Naive thymus-derived CD8-positive, alpha-beta T cell (primary cell): ENCODE results near the gene ZNF280C. TPM values are rescaled to one million over a fixed set of nuclear protein-coding genes. Genes with fewer than 3 reads are reported as not detected.

Source experiments
- ATAC-seq, 2 donors: fragments of 150-1000 bp; cut with Tn5 transposase in 1 of 2; sonication (Bioruptor Pico), chemical (Tn5 transposase) in 1 of 2; 1 replicate in 1 of 2; 2 replicates in 1 of 2; pipeline ENCODE4 v1.10.0; 2021; ENCODE audit warnings: mild to moderate bottlenecking in 2 of 2, moderate library complexity in 2 of 2
- POLR2A ChIA-PET: fragments of 350-600 bp; sonication (Branson Sonifier 250); formaldehyde crosslinking; loops from one replicate; lab custom pipeline; 2021; ENCODE audit warnings: antibody characterized with exemption; lab: Charles Lee
- DNase-seq, 10 donors: peaks; one replicate each; pipeline versions ENCODE4 v3.0.0 to v3.0.0-alpha.2; 2020 to 2022
- H3K27ac Mint-ChIP-seq, 10 donors: one replicate each; pipeline ENCODE4 v1.8.0; 2020 to 2022; ENCODE audit warnings: mild to moderate bottlenecking in 10 of 10, mixed read lengths in 10 of 10, moderate library complexity in 4 of 10, inconsistent platforms in 1 of 10
- H3K27me3 Mint-ChIP-seq, 5 donors: one replicate each; pipeline ENCODE4 v1.8.0; 2021 to 2022; ENCODE audit warnings: mixed read lengths in 5 of 5
- H3K36me3 Mint-ChIP-seq, 3 donors: one replicate each; pipeline ENCODE4 v1.8.0; 2020 to 2022; ENCODE audit warnings: mixed read lengths in 3 of 3, mild to moderate bottlenecking in 2 of 3, inconsistent platforms in 1 of 3
- H3K4me1 Mint-ChIP-seq, 4 donors: one replicate each; pipeline ENCODE4 v1.8.0; 2021 to 2022; ENCODE audit warnings: mixed read lengths in 4 of 4
- H3K4me3 Mint-ChIP-seq, 10 donors: one replicate each; pipeline ENCODE4 v1.8.0; 2020 to 2022; ENCODE audit warnings: mild to moderate bottlenecking in 10 of 10, mixed read lengths in 10 of 10, moderate library complexity in 6 of 10, inconsistent platforms in 1 of 10
- H3K9me3 Mint-ChIP-seq, 9 donors: one replicate each; pipeline ENCODE4 v1.8.0; 2020 to 2022; ENCODE audit warnings: mixed read lengths in 9 of 9, mild to moderate bottlenecking in 3 of 9, inconsistent platforms in 1 of 9, moderate library complexity in 1 of 9
- polyA plus RNA-seq, 3 donors: library from polyadenylated mRNA; unstranded; fragments of 300-500 nt; fragmentation: Illumina TruSeq; gene quantifications; one replicate each; pipeline ENCODE4 v1.2.3, GENCODE V29; 2021
- total RNA-seq, 8 experiments: library from RNA in 2 of 8; stranded (reverse) in 2 of 8; gene quantifications; one replicate each; pipeline ENCODE4 v1.2.3 and lab custom pipeline; 2021 to 2026

Gene ZNF280C
- total RNA-seq (1 to 10 TPM; 5.7 to 6.7 TPM), polyA plus RNA-seq (1 to 10 TPM; 1.3 to 3.5 (median 2.9) TPM), total RNA-seq (lab: John Stamatoyannopoulos, UW) (7.0 to 13.3 (median 9.1) reads per million in 6 experiments)

DNA sequence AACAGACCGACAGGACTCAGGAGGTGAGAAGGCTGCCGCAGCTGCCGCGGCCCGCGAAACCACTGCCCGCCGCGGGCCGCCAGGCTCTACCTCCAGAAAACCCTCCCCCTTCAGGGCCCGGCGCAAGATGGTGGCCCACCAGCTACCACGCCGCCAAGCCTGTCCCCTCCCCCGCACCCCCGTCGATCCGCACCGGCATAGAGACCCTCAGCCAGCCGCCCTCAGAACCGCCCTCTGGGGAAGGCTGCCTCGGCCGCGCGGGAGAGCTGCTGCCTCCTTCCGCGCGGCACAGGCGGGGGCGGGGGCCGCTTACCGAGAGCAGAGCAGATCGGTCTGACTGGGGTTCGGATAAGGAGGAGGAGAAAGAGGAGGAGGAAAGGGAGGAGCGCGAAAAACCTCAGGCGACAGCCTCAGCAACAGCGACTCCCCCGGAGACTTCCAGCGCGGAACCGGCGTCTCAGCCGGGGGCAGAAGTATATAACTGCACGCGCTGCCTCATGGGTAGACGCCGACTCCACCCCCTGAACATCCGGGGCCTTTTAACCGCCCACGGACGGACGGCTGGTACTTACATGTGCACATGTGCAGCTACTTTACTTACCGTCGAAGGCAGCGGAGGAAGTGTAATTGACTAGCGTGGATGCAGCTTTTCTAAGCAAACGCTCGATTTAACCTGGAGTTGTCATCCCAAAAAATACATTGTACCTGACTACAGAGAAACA lies at the start of gene ZNF280C:
TSS of gene ZNF280C (minus strand) at position 451 of the 722 bp plus-strand sequence. CDS start 8,450 bp downstream, outside the sequence.
- Mint-ChIP-seq H3K27me3 (no peaks in the 10 kb centered on the region), H3K27ac (peak within 1 kb of the TSS; percentile 73 to 93 (median 86)), H3K36me3 (peaks cover 0 to 2% (median 0%) of the 10 kb centered on the region in 3 donors), H3K4me3 (peak within 1 kb of the TSS; percentile 82 to 93 (median 89)), H3K9me3 (peaks cover 0 to 4% (median 0%) of the 10 kb centered on the region in 9 donors), H3K4me1 (peaks cover 0 to 19% (median 6%) of the 10 kb centered on the region in 4 donors)
- ATAC-seq (peak; percentile 92), DNase-seq (peak; percentile 70 to 95 (median 87))
- POLR2A ChIA-PET: interaction anchor here (0.7 to 1.5 kb wide), 2 partner anchors 71 to 187 kb away, joined by 3 to 7 read pairs; partner anchors contain the start of gene SLC25A14

DNA sequence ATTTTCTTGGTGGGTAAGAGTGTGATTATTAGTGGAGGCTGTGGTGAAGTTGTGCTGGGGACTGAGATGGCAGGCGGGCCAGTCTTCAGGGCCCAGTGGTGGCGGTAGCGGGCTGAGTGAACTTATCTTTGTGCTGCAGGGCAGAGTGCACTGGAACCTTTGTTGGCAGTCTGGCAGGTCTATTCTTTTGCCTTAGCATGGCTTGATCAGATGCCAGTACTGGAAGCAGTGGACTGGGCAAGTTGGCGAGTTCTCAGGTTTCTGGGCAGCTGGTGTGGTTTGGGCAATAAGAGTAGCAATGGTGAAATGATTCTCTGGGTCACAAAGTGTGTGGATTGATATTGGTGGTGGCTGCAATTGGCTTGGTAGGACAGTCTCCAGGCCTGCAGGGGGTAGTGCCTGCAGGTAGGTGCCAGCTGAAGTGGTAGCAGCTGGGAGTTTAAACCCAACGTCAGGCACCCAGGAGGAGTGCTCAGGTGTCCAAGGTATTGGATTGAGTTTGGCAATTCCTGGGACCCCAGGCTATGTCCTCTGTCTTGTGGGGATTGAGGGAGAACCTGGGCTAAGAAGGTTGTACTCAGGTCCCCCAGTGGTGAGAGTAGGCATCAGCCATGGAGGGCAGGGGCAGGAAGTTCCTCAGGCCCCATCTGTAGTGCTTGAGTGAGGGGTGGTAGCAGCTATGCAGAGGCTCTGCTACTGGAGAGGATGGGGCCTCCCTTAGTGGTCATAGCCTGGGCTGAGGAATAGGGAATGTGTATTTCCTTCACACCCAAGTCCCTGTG lies 36.1 kb upstream of the ZNF280C start:
- no peak for DNase-seq
- Mint-ChIP-seq H3K27ac (no peak overlapping the region), H3K9me3 (peaks cover 0 to 3% (median 0%) of the 10 kb centered on the region in 9 donors), H3K36me3 (no peaks in the 10 kb centered on the region), H3K27me3 (peaks cover 0 to 3% (median 0%) of the 10 kb centered on the region in 5 donors), H3K4me1 (peaks cover 0 to 2% (median 0%) of the 10 kb centered on the region in 4 donors), H3K4me3 (no peak overlapping the region)
- ATAC-seq: no peak
- POLR2A ChIA-PET: no interaction called here

- no peaks in the 10 kb centered on the region for H3K36me3 Mint-ChIP-seq
- H3K4me3 Mint-ChIP-seq: no peak overlapping the region
- peaks cover 0 to 3% (median 0%) of the 10 kb centered on the region in 9 donors for H3K9me3 Mint-ChIP-seq
- ATAC-seq (no peak), DNase-seq (no peak)
- POLR2A ChIA-PET: no interaction called here
- H3K4me1 Mint-ChIP-seq: peaks cover 0 to 2% (median 0%) of the 10 kb centered on the region in 4 donors
- peaks cover 0 to 3% (median 0%) of the 10 kb centered on the region in 5 donors for H3K27me3 Mint-ChIP-seq
- H3K27ac Mint-ChIP-seq: no peak overlapping the region
These were observed 33.3 kb upstream of the ZNF280C start for GRCh38 chrX:130301977-130302376.

- Mint-ChIP-seq H3K4me1 (peaks cover 0 to 2% (median 0%) of the 10 kb centered on the region in 4 donors), H3K4me3 (no peak overlapping the region), H3K27ac (no peak overlapping the region), H3K27me3 (peaks cover 0 to 3% (median 0%) of the 10 kb centered on the region in 5 donors), H3K36me3 (no peaks in the 10 kb centered on the region), H3K9me3 (peaks cover 0 to 3% (median 0%) of the 10 kb centered on the region in 9 donors)
- DNase-seq (no peak), ATAC-seq (no peak)
- POLR2A ChIA-PET: no interaction called here
These were observed 32.7 kb upstream of the ZNF280C start for GRCh38 chrX:130301405-130301804.

DNA sequence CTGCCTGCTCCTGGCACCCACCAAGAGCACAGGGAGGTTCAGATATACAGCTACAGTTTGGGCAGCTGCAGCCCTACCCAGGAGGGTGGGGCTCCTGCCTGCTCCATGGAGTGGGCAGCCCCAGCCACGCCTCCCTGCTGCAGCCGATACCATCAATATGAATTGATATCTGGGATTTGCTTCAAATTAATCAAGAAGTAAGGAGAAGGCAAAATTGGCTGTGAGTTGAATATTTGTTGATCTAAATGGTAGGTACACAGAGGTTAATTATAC lies 31.2 kb upstream of the ZNF280C start:
- DNase-seq (no peak), ATAC-seq (no peak)
- Mint-ChIP-seq H3K27me3 (peaks cover 0 to 3% (median 0%) of the 10 kb centered on the region in 5 donors), H3K4me1 (peaks cover 0 to 2% (median 0%) of the 10 kb centered on the region in 4 donors), H3K27ac (no peak overlapping the region), H3K9me3 (peaks cover 0 to 3% (median 0%) of the 10 kb centered on the region in 9 donors), H3K36me3 (no peaks in the 10 kb centered on the region), H3K4me3 (no peak overlapping the region)
- POLR2A ChIA-PET: no interaction called here

- ATAC-seq: no peak
These were observed 30.7 kb upstream of the ZNF280C start for GRCh38 chrX:130299279-130300009.

GRCh38 chrX:130296743-130297142 lies 28.0 kb upstream of the ZNF280C start:
- no peak overlapping the region for H3K27ac Mint-ChIP-seq
- H3K9me3 Mint-ChIP-seq: peaks cover 0 to 7% (median 0%) of the 10 kb centered on the region in 9 donors
- POLR2A ChIA-PET: no interaction called here
- no peaks in the 10 kb centered on the region for H3K4me1 Mint-ChIP-seq
- peaks cover 0 to 2% (median 0%) of the 10 kb centered on the region in 5 donors for H3K27me3 Mint-ChIP-seq
- DNase-seq: no peak
- no peak for ATAC-seq
- H3K4me3 Mint-ChIP-seq: no peak overlapping the region
- no peaks in the 10 kb centered on the region for H3K36me3 Mint-ChIP-seq

More at GRCh38 chrX:130299279-130300009, 30.7 kb upstream of the ZNF280C start:
- POLR2A ChIA-PET: no interaction called here
- no peak for DNase-seq
- Mint-ChIP-seq H3K27ac (no peak overlapping the region), H3K27me3 (peaks cover 0 to 3% (median 0%) of the 10 kb centered on the region in 5 donors), H3K4me3 (no peak overlapping the region), H3K4me1 (peaks cover 0 to 2% (median 0%) of the 10 kb centered on the region in 4 donors), H3K36me3 (no peaks in the 10 kb centered on the region), H3K9me3 (peaks cover 0 to 3% (median 0%) of the 10 kb centered on the region in 9 donors)

GRCh38 chrX:130296297-130296678 lies 27.6 kb upstream of the ZNF280C start:
- Mint-ChIP-seq H3K36me3 (no peaks in the 10 kb centered on the region), H3K4me1 (no peaks in the 10 kb centered on the region), H3K4me3 (no peak overlapping the region), H3K9me3 (peaks cover 0 to 8% (median 0%) of the 10 kb centered on the region in 9 donors), H3K27me3 (peaks cover 0 to 2% (median 0%) of the 10 kb centered on the region in 5 donors), H3K27ac (no peak overlapping the region)
- DNase-seq: no peak
- no peak for ATAC-seq
- POLR2A ChIA-PET: no interaction called here

GRCh38 chrX:130295519-130296296 lies 27.0 kb upstream of the ZNF280C start:
- H3K27me3 Mint-ChIP-seq: peaks cover 0 to 2% (median 0%) of the 10 kb centered on the region in 5 donors
- H3K36me3 Mint-ChIP-seq: no peaks in the 10 kb centered on the region
- POLR2A ChIA-PET: no interaction called here
- DNase-seq (no peak), ATAC-seq (no peak)
- peaks cover 0 to 9% (median 0%) of the 10 kb centered on the region in 9 donors for H3K9me3 Mint-ChIP-seq
- H3K27ac Mint-ChIP-seq: no peak overlapping the region
- H3K4me3 Mint-ChIP-seq: no peak overlapping the region
- no peaks in the 10 kb centered on the region for H3K4me1 Mint-ChIP-seq

DNA sequence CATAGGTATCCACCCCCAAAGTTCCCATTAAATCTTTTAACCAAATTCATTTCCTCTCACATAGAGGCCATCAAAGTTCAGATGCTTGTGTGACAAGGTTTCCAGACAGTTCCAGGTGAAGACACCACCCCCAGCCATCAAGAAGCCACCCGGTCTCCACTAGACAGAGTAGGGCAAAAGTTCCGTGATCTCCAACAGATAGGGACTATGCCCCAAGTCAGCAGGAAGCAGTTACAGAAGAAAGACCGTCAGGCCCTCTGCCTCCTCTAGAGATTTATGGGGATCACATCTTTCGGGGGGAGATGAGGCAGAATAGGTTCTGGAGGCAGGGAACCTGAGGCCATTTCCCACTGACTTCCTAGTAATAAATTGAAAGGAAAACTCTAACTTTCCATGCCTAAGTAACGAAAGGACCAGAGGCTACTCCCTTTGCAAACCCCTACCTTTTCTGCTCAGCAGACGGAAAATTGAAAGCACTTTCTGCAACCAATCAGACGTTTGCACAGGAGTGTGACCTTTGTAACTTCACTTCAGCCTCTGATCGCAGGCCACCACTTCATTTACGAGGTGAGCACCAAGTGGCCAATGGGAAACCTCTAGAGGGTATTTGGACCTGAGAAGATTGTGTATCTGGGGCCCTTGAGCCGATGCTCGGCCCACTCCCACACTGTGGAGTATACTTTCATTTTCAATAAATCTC lies 18.5 kb upstream of the ZNF280C start:
- POLR2A ChIA-PET: no interaction called here
- H3K4me3 Mint-ChIP-seq: no peak overlapping the region

GRCh38 chrX:130285710-130286109 lies 17.0 kb upstream of the ZNF280C start:
- POLR2A ChIA-PET: no interaction called here

More for the DNA sequence above, 18.5 kb upstream of the ZNF280C start:
- Mint-ChIP-seq H3K27me3 (peaks cover 0 to 3% (median 0%) of the 10 kb centered on the region in 5 donors), H3K4me1 (no peaks in the 10 kb centered on the region), H3K27ac (no peak overlapping the region), H3K36me3 (peaks cover 0 to 2% (median 0%) of the 10 kb centered on the region in 3 donors), H3K9me3 (peaks cover 0 to 9% (median 0%) of the 10 kb centered on the region in 9 donors)
- ATAC-seq (no peak), DNase-seq (no peak)

More at GRCh38 chrX:130285710-130286109, 17.0 kb upstream of the ZNF280C start:
- Mint-ChIP-seq H3K27ac (no peak overlapping the region), H3K4me3 (no peak overlapping the region), H3K27me3 (peaks cover 0 to 3% (median 0%) of the 10 kb centered on the region in 5 donors), H3K4me1 (no peaks in the 10 kb centered on the region), H3K9me3 (no peaks in the 10 kb centered on the region), H3K36me3 (peaks cover 0 to 2% (median 0%) of the 10 kb centered on the region in 3 donors)
- ATAC-seq (no peak), DNase-seq (no peak)
